Measurements from ENCODE around the gene ZNF106.

DNA sequence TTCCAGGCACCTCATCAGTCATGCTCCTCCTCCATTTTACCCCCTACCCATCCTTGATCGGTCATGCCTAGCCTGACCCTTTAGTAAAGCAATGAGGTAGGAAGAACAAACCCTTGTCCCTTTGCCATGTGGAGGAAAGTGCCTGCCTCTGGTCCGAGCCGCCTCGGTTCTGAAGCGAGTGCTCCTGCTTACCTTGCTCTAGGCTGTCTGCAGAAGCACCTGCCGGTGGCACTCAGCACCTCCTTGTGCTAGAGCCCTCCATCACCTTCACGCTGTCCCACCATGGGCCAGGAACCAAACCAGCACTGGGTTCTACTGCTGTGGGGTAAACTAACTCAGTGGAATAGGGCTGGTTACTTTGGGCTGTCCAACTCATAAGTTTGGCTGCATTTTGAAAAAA, 79.1 kb downstream of the ZNF106 start:
- TF ChIP-seq EZH2 (IDR thresholded peaks at IDR 0.05; ENCODE audit: low read depth), result no peak
- TF ChIP-seq, protein P1, sequence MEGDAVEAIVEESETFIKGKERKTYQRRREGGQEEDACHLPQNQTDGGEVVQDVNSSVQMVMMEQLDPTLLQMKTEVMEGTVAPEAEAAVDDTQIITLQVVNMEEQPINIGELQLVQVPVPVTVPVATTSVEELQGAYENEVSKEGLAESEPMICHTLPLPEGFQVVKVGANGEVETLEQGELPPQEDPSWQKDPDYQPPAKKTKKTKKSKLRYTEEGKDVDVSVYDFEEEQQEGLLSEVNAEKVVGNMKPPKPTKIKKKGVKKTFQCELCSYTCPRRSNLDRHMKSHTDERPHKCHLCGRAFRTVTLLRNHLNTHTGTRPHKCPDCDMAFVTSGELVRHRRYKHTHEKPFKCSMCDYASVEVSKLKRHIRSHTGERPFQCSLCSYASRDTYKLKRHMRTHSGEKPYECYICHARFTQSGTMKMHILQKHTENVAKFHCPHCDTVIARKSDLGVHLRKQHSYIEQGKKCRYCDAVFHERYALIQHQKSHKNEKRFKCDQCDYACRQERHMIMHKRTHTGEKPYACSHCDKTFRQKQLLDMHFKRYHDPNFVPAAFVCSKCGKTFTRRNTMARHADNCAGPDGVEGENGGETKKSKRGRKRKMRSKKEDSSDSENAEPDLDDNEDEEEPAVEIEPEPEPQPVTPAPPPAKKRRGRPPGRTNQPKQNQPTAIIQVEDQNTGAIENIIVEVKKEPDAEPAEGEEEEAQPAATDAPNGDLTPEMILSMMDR (conservative IDR thresholded peaks at IDR 0.05), result no peak

Measured in PC-9 (cell line).